ENCODE measurements around the gene PHC2.
A peak's percentile ranks its signal among the peaks of the same experiment; 100 is the strongest.
"Not testable (repeated sequence)": the region's sequence is repeated elsewhere in the genome, so short reads cannot be mapped to it uniquely, and the experiment has no call there.

PHC2 gene

DNA sequence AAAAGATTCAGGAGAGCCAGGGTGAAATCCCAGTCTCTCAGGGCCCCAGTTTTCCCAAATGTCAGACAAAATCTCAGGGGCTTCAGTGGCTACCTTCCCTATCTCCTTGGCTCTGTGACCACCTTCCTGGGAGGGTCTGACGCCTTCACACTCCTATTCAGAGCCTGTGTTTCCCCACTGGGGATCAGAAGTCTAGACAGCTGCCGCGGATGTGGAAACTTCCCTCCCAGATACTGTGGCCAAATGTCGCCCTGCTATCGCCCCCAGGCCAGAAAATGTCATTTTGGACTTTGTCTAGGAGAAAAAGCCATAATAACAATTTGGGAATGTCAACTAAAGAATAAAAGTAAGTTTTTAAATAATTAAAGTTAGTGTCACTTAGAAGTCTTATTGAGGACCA lies 125.9 kb downstream of the PHC2 start:
- no peak for DNase-seq

DNA sequence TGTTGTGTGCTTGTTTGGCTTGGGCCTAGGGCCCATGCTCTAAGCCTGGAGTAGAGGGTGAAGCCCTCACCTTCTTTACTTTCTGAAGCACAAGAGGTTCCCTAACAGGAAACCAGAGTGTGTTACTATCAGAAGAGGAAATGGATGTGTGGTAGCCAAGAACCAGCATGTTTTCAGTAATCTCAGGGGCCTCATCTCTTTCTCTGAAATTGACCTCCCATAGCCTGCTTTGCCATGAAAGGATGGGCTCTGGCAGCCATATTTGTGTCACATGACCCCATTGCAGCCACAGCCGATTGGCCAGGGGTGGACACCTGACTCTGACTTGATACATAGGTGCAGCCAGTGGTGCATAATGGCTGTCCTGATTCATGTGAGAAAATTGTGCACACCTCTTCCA lies 128.6 kb downstream of the PHC2 start:
- DNase-seq = no peak

- DNase-seq = no peak
Measured at GRCh38 chr1:33301273-33301984, 129.5 kb downstream of the PHC2 start.

DNA sequence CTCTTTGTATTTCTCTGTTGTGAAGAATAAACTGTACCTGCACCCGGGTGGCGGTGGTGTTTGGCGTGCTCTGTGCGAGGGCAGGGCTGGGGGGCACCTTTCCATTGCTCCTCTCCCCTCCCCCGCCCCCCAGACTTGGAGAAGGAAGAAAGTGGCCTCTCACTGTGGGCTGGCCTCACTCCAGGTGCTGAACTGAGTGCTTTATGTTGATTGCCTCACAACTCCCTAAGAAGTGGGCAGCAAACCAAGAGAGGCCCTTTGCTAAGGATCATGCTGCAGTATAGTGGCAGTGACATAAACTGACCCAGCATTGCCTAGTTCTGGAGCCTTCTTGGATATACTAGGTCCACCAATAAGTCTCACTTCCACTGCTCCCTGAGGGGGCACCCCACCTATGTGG lies 130.2 kb downstream of the PHC2 start:
- no peak for DNase-seq

- no peak for DNase-seq
Measured at GRCh38 chr1:33299461-33300155, 131.3 kb downstream of the PHC2 start.

DNA sequence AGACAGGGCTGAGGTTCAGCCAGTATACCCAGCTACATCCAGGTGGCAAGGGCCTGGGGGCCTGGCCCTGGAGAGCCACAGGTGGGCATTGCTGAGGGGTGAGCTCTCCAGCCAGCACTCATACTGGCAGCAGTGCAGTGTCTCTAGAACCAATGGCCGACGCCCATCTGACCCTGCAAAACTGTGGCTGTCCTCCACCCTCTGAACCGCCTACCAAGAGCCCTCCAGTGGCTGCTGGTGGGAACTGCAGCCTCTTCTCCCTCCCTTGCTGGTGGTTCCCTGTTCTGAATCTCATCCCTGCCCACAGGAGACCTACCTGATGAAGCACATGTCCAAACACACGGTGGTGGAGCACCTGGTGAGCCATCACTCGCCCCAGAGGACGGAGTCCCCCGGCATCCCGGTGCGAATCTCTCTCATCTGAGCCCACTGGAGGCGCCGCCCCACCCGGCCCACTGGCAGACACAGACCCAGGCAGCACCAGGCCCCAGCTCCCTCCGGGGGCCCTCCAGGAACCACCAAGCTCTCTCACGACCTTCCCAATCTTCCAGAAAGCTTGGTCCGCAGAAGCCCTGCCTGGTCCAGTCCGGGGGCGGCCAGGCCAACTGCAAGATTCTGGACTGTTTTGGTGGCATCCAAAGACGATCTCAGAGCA lies 132.1 kb downstream of the PHC2 start:
- DNase-seq = peak; percentile 46

DNA sequence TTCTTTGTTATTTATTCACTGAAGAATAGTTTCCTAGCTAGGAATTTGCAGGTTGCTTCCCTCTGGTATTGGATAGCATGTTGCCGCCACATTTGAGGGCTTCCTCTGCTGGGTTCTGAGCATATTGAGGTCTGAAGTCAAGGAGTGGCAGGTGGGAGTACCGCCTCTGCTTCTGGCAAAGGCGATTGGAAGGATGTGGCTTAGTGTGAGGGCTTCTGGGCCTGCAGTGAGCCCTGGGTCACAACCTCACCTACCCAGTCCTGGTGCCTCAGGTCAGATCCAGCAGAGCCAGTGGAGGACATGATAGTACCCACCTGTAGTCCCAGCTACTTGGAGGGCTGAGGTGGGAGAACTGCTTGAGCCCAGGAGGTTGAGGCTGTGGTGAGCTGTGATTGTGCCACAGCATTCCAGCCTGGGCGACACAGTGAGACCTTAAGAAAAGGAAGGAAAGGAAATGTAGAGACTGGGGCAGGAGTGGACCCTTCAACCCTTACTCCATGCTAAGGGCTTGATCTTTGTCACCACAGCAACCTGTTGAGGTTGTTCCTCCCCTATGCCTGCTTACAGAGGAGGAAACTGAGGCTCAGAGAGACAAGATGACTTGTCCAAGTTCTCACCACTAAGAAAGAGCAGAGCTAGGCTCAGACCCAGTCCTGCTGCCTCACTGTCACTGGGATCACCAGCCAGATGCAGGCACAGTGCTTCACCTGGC lies 132.8 kb downstream of the PHC2 start:
- DNase-seq = no peak

GRCh38 chr1:33296824-33297223 lies 134.1 kb downstream of the PHC2 start:
- no peak for DNase-seq

DNA sequence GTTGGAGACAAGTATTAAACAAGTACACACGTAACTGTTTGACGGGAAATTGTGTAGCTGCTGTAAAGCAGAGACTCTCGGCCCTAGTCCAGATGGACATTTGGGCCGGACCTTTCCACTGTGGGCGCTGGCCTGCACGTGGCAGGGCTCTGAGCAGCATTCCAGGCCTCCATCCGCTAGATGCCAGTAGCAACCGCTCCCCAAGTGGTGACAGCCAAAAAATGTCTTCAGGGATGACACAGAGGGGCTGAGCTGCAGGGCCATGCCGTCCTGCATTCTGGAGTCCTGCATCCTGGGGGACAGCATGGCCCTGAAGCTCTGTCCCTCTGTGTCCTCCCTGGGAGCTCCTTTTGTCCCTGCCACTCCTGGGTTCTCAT lies 134.8 kb downstream of the PHC2 start:
- DNase-seq = no peak

GRCh38 chr1:33295450-33296081 lies 135.3 kb downstream of the PHC2 start:
- peak; percentile 87 for DNase-seq

GRCh38 chr1:33295023-33295422 lies 135.9 kb downstream of the PHC2 start:
- no peak for DNase-seq

DNA sequence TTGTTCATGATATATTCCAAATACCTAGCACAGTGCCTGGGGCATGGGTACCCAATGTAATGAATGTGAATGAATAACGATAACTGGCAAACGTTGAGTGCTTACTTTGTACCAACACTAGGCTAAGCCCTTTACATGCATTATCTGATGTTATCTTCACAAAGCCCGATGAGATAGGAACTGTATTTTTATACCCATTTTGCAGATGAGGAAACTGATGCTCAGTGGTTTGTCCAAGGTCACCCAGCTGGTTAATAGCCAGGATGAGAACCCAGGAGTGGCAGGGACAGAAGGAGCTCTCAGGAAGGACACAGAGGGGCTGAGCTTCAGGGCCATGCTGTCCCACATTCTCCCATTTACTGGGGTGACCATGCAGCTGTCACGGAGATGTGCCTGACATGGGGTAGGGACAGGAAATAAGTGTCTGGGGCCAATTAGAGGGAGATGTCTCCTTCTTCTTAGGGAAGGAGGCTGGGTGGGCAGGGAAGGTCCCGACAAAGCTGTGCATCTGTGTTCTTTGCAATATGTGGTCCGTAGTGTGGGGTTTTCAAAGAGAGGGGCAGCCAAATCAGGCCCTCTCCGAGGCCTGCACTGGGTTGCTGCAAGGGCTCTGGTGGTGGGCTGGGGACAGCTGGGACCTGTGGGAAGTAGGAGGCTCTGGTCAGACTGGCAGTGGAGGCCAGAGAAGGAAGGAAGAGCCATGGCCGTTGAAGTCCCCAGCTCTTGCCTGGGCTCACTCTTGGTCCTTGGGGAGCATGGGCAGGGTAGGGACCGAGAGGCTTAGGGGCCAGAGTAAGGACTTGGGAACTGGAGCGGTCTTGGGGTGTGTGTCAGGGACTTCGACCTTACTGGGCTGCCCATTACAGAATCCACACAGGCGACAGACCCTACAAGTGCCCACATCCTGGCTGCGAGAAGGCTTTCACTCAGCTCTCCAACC lies 136.6 kb downstream of the PHC2 start:
- DNase-seq = no peak

DNA sequence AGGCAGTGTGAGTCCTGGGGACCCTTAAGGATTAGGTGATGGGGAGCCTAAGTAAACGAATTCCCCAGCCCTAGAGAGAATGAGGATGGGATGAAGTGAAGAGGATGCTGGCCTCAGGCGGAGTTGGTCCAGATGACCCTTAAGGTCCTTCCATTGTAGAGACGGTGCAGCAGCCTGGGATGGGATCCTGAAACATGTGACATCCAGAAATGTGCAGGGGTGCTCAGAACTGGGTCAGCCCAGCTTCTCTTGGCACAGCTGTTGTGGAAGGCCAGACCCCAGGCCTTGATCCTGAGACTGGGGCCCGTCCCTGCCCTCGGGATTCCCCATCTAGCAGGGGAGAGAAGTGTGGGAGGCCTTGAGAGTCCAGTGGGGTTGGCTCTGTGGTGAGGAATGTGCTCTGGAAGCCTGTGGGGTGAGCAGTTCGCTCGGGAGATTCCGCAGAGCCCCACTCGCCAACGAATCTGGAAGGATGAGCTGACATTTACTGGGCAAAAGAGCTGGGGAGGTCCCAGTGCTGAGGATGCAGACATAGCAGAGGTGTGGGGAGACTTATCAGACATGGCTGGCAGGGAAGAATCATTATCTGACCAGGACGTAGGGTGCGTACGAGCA lies 138.1 kb downstream of the PHC2 start:
- no peak for DNase-seq

GRCh38 chr1:33290615-33291014 lies 140.3 kb downstream of the PHC2 start:
- DNase-seq = not testable (repeated sequence)

DNA sequence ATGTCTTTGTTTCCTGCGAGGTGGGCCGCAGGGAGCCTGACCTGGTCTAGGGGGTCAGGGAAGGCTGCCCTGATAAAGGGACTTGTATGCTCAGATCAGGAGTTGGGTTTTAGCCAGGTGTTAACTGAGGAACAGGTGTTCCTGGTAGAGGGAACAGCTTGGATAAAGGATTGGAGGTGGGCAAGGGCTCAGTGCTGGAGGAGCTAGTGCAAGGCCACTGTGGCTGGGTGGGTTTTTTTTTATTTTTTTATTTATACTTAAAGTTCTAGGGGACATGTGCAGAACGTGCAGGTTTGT lies 141.1 kb downstream of the PHC2 start:
- DNase-seq = no peak

- DNase-seq = no peak
Measured at GRCh38 chr1:33288976-33289857, 141.7 kb downstream of the PHC2 start.

DNA sequence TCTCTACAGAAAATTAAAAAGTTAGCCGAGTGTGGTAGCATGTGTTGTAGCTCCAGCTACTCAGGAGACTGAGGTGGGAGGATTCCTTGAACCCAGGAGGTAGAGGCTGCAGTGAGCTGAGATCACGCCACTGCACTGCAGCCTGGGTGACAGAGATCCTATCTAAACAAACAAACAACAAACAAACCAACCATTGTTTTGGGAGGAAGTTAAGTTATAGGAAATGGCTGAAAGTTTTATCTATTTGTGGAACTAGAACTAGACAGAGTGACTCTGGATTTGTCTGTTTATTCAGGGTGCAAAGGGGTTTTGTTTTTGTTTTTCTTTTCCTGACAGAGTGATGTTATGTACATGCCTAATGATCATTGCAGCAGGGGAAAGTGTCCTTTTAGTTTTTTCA lies 143.6 kb downstream of the PHC2 start:
- DNase-seq = no peak

DNA sequence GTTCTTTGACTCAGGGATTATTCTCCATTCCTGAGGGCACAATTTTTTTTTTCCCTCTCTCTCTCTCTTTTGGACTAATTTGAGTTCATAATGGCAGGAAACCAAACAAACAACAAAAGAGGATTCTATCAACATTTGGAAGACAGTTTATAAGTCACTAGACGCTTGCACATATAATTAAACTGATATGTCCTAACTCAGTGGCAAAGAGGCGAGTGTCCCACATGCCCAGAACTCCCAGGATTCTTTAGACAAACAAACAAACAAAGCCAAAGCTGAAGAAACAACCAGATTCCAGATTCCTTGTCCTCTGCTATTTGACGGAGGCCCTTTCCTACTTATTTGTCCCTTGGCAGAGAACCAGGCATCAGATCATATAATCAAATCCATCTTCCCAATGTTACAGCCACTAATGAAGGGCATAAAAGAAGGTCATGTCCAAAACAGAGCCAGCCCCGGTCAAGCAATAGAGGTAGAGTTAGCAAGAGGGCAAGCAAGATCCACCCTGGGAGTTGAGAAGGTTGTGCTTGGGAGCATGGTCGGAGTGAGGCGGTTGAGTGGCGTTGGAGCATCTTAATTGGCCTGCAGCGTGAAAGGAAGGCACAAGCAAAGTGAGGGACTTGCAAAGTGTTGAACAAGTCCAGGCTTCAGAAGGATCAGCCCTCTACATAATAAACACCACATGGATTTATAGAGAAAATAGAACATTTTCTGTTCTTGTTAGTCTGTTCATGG lies 144.3 kb downstream of the PHC2 start:
- DNase-seq = no peak

DNA sequence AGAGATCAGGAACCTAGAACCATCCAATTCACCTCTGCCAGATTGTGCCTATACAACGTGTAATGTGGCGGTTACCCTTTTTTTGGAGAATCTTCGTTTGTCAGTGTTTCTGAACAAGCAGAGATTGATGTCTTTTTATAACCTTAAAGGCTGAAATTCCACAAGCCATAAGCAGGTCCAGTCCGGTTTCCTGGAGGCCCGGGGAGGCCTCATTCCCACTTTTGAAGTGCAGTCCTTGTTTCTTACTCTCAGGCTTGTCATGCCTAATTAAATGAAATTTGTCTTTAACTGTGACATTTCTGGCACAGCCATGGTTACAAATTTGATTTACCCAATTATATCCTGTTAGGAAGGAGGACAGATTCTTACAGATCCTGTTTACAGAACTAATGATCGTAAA lies 146.8 kb downstream of the PHC2 start:
- no peak for DNase-seq

- DNase-seq = no peak
Measured at GRCh38 chr1:33282791-33283190, 148.1 kb downstream of the PHC2 start.
